ENCODE data around the gene SLC7A9.

Gene SLC7A9

GRCh38 chr19:32869369-32869965 lies at the start of gene SLC7A9:
SLC7A9 (minus strand) TSS chr19:32869767; CDS start chr19:32868534, 1,233 bp downstream.
- DNase-seq (ENCODE audit: low read depth in 2 of 2), result no peak

- no peak for DNase-seq (ENCODE audit: low read depth in 2 of 2)
Measured at GRCh38 chr19:32919365-32919764, 49.8 kb upstream of the SLC7A9 start.

GRCh38 chr19:32917616-32917996 lies 48.0 kb upstream of the SLC7A9 start:
- DNase-seq (ENCODE audit: low read depth in 2 of 2), result no peak

DNA sequence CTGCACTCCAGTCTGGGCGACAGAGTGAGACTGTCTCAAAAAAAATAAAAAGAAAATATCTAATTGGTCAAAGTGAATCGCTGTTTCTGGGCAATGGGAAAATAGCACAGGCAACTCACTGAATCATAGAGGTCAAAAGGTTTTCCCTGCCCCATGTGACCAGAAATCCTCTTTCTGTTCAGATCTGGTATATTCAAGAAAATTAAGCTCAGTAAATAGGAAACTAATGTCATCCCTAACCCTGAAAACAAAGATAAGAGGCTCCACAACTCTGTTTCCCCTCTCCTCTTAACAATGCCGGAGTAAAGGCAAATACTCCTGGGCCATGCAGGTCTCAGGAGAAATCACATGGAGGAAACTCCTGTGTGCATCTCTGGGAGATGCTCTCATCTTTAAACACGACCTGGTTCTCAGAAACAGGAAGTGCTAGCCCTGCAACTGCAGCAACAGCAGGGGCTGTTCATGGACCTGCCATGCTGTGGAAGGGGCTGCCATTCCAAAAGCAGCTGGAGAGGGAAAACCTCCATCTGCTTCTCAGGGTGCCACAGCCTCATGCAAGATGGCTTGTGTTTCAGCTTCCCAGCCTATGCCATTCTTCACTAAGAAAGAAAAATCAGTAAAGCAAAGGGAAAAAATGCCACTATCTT lies 47.5 kb upstream of the SLC7A9 start:
- no peak for DNase-seq (ENCODE audit: low read depth in 2 of 2)

DNA sequence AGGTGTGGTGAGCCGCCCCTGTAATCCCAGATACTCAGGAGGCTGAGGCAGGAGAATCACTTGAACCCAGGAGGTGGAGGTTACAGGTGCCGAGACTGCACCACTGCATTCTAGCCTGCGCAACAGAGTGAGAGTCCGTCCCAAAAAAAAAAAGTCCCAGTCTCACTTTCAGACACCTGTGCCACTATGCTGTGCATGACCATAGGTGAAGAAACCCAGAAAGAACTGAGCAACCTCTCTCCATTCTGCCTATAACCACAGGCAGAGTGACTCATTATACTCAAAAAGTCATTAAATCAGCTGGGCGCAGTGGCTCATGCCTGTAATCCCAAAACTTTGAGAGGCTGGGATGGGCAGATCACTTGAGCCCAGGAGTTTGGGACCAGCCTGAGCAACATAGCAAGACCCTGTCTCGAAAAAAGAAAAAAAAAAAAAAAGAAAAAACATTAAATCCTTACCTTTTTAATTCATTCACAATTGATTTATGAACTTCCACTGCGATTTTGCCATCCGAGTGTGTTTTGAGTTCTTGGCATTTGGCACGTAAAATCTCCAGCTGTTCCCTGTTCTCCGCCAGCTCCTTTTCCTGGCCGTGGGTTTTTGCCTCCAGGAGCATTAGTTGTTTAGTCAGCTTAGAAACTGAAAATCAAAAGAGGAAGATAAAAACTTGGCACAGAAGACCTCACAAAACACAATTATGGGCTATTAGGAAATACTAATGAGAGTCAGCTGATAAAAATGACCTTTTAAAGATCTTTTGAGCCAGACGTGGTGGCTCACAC lies 45.5 kb upstream of the SLC7A9 start:
- DNase-seq (ENCODE audit: low read depth in 2 of 2), result no peak

- no peak for DNase-seq (ENCODE audit: low read depth in 2 of 2)
Measured at GRCh38 chr19:32911467-32911866, 41.9 kb upstream of the SLC7A9 start.

GRCh38 chr19:32910874-32911273 lies 41.3 kb upstream of the SLC7A9 start:
- no peak for DNase-seq (ENCODE audit: low read depth in 2 of 2)

DNA sequence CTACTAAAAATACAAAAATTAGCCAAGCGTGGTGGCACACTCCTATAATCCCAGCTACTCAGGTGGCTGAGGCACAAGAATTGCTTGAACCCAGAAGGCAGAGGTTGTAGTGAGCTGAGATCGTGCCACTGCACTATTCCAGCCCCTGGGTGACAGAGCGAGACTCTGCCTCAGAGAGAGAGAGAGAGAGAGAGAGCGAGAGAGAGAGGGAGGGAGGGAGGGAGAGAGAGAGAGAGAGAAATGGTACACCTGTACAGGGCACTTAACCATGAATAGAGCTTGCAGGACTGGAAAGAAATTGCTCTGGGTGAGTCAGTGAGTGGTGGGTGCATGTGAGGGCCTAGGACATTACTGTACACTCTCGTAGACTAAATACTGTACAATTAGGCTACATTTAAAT lies 40.5 kb upstream of the SLC7A9 start:
- no peak for DNase-seq (ENCODE audit: low read depth in 2 of 2)

- no peak for DNase-seq (ENCODE audit: low read depth in 2 of 2)
Measured at GRCh38 chr19:32909257-32909656, 39.7 kb upstream of the SLC7A9 start.

DNA sequence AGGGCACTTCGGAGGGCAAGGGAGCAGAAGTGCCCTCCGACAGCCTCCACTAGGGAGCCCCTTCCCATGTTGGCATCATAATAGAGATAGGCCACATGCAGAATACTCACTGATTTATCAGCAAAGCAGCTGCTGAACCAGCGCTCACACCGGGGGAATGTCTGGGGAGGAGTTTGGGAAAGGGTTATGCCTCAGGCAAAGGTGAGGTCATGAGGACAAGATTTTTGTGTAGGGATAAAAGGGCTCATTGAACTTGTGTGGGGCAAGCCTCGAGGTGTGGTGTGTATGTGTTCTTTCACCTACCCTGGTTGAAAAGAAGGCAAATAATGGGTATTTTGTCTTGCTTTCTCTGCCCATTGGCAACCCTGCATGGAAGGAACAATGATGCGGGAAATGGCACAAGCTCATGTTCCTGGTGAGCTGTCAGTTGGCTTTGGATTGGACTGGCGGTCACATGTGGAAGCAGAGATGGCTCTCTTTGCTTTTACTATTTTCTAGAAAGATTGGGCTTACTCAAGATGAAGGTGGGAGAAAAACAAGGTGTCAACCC lies 39.1 kb upstream of the SLC7A9 start:
- no peak for DNase-seq (ENCODE audit: low read depth in 2 of 2)

DNA sequence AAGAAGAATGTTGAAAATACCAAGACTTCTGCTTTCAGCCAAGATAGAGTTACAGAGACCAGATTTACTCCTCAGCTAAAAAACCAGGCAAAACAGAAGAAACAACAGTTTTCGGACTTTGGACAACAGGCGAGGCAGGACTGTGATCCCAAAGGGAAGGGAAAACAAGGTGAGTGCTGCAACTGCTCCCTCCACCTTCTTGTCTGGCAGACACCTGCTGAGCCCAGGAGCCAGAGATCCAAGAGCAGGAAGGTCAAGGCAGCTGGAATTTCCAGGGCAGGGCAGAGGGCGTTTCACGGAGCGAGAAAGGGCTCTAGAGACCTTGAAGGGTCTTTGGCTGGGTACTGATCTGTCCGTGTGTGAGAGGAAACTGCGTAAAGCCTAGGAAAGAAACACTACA lies 32.9 kb upstream of the SLC7A9 start:
- DNase-seq (ENCODE audit: low read depth in 2 of 2), result no peak

DNA sequence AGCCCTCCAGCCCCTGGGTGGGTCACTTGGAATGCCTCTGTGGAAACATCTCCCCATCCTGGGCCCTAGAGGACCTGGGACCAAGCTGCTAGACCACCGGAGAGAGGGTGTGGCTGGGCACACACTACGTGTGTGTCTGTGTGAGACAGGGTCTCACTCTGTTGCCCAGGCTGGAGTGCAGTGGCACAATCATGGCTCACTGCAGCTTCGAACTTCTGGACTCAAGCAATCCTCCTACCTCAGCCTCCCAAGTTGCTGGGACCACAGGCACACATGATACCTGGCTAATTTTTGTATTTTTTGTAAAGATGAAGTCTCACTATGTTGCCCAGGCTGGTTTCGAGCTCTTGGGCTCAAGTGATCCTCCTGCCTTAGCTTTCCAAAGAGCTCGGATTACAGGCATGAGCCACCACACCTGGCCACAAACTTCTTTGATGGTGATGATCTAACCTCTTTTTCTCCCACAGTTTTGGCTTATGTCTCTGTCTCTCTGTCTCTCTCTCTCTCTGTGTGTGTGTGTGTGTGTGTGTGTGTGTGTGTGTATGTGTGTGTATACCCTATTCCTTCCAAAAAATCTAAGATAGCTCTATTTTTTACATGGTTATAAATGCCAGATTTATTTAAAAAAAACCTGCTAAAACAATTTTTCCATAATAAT lies 32.1 kb upstream of the SLC7A9 start:
- DNase-seq (ENCODE audit: low read depth in 2 of 2), result no peak

GRCh38 chr19:32896516-32897214 lies 27.1 kb upstream of the SLC7A9 start:
- DNase-seq (ENCODE audit: low read depth in 2 of 2), result no peak

DNA sequence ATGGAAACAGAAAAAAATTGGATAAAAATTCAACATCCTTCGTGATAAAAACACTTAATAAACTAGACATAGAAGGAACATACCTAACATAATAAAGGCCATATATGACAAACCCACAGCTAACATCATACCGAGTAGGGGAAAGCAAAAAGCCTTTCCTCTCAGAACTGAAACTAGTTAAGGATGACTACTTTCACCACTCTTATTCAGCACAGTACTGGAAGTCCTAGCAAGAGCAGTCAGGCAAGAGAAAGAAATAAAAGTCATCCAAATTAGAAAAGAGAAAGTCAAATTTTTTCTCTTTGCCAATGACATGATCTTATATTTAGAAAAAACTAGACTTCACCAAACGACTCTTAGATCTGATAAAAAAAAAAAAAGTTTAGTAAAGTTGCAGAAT lies 25.8 kb upstream of the SLC7A9 start:
- DNase-seq (ENCODE audit: low read depth in 2 of 2), result no peak

DNA sequence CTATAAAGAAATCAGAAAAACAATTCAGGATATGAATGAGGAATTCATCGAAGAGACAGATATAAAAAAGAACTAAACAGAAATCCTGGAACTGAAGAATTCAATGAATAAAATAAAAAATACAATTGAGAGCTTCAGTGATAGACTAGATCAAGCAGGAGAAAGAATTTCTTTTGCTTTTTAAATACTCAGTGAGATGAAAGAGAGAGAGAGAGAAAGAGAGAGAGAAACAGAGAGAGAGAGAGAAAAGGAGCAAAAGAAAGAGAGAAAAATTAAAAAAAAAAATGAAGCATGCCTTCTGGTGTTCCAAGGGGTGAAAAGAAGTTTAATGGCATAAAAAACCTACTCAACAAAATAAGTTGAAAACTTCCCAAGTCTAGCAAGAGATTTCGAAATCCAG lies 22.0 kb upstream of the SLC7A9 start:
- DNase-seq (ENCODE audit: low read depth in 2 of 2), result no peak

- no peak for DNase-seq (ENCODE audit: low read depth in 2 of 2)
Measured at GRCh38 chr19:32890841-32891240, 21.3 kb upstream of the SLC7A9 start.

- DNase-seq (ENCODE audit: low read depth in 2 of 2), result no peak
Measured at GRCh38 chr19:32890326-32890725, 20.8 kb upstream of the SLC7A9 start.

- DNase-seq (ENCODE audit: low read depth in 2 of 2), result no peak
Measured at GRCh38 chr19:32889137-32889934, 19.8 kb upstream of the SLC7A9 start.

GRCh38 chr19:32887572-32888215 lies 18.1 kb upstream of the SLC7A9 start:
- no peak for DNase-seq (ENCODE audit: low read depth in 2 of 2)

- DNase-seq (ENCODE audit: low read depth in 2 of 2), result no peak
Measured at GRCh38 chr19:32886241-32886640, 16.7 kb upstream of the SLC7A9 start.

Measured in stimulated activated CD4-positive, alpha-beta T cell treated with anti-CD3 and anti-CD28 coated beads, Interleukin-4, amount 100 ng/mL, for 48 hours (primary cell).